ENCODE measurements around the gene SART1. TPM values are rescaled to one million over a fixed set of nuclear protein-coding genes. Genes with fewer than 3 reads are reported as not detected.

Gene SART1
- polyA plus RNA-seq, 1 donor from 2014 or later, result 34.9 TPM

DNA sequence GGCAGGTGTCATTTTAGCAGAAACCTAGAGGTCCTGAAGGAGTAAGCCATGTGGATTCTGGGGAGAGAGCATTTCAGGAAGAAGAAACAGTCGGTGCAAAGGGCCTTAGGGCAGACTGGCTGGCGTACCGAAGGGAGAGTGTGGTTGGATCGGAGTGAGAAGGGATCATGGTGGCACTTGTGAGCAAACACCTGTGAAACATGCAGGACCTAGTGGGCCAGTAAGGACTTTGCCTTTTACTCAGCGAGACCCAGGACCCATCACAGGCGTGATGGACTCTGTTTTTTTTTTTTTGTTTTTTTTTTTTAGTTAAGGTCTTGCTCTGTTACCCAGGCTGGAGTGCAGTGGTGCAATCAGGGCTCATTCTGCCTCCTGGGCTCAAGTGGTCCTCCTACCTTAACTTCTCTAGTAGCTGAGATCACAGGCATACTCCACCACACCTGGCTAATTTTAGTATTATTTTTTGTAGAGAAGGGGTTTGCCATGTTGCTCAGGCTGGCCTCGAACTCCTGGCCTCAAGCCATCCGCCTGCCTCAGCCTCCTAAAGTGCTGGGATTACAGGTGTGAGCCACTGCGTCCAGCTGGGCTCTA lies 19.7 kb upstream of the SART1 start:
- Histone ChIP-seq H3K4me2 (ENCODE audit: low read length) (no peak overlapping the region), H3F3A (ENCODE audit: insufficient read depth, low read length, poor library complexity, severe bottlenecking) (no peaks in the 10 kb centered on the region), H3K9ac (ENCODE audit: low read length) (no peak overlapping the region), H3K4me3 (ENCODE audit: low read length) (no peak overlapping the region), H3K79me2 (replicated peaks; ENCODE audit: insufficient read depth, low read length) (no peaks in the 10 kb centered on the region), H3K27ac (ENCODE audit: low read length) (no peak overlapping the region), H3K27me3 (ENCODE audit: insufficient read depth, low read depth, low read length) (no peaks in the 10 kb centered on the region), H2AFZ (ENCODE audit: low read depth, low read length) (no peak overlapping the region), H3K9me3 (ENCODE audit: low read length) (no peaks in the 10 kb centered on the region), H4K20me1 (ENCODE audit: insufficient read depth) (no peaks in the 10 kb centered on the region), H3K36me3 (ENCODE audit: insufficient read depth, low read length) (no peaks in the 10 kb centered on the region), H3K9me2 (ENCODE audit: insufficient read depth, low read length) (no peaks in the 10 kb centered on the region)
- TF ChIP-seq SMC3 (conservative IDR thresholded peaks at IDR 0.05; ENCODE audit: poor library complexity) (no peak), EP300 (conservative IDR thresholded peaks at IDR 0.05; ENCODE audit: poor library complexity, severe bottlenecking) (no peak), MXI1 (conservative IDR thresholded peaks at IDR 0.05; ENCODE audit: poor library complexity, severe bottlenecking) (no peak), RAD21 (conservative IDR thresholded peaks at IDR 0.05) (no peak), POLR2AphosphoS5 (IDR thresholded peaks at IDR 0.05) (no peak), TAF1 (IDR thresholded peaks at IDR 0.05; ENCODE audit: low read depth) (no peak), EZH2 (IDR thresholded peaks at IDR 0.05; ENCODE audit: borderline replicate concordance, insufficient read depth, low read length, poor library complexity, severe bottlenecking) (no peak)
- TF ChIP-seq, protein P1, sequence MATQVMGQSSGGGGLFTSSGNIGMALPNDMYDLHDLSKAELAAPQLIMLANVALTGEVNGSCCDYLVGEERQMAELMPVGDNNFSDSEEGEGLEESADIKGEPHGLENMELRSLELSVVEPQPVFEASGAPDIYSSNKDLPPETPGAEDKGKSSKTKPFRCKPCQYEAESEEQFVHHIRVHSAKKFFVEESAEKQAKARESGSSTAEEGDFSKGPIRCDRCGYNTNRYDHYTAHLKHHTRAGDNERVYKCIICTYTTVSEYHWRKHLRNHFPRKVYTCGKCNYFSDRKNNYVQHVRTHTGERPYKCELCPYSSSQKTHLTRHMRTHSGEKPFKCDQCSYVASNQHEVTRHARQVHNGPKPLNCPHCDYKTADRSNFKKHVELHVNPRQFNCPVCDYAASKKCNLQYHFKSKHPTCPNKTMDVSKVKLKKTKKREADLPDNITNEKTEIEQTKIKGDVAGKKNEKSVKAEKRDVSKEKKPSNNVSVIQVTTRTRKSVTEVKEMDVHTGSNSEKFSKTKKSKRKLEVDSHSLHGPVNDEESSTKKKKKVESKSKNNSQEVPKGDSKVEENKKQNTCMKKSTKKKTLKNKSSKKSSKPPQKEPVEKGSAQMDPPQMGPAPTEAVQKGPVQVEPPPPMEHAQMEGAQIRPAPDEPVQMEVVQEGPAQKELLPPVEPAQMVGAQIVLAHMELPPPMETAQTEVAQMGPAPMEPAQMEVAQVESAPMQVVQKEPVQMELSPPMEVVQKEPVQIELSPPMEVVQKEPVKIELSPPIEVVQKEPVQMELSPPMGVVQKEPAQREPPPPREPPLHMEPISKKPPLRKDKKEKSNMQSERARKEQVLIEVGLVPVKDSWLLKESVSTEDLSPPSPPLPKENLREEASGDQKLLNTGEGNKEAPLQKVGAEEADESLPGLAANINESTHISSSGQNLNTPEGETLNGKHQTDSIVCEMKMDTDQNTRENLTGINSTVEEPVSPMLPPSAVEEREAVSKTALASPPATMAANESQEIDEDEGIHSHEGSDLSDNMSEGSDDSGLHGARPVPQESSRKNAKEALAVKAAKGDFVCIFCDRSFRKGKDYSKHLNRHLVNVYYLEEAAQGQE (IDR thresholded peaks at IDR 0.05; ENCODE audit: borderline replicate concordance), result no peak
- TF ChIP-seq, protein P2, sequence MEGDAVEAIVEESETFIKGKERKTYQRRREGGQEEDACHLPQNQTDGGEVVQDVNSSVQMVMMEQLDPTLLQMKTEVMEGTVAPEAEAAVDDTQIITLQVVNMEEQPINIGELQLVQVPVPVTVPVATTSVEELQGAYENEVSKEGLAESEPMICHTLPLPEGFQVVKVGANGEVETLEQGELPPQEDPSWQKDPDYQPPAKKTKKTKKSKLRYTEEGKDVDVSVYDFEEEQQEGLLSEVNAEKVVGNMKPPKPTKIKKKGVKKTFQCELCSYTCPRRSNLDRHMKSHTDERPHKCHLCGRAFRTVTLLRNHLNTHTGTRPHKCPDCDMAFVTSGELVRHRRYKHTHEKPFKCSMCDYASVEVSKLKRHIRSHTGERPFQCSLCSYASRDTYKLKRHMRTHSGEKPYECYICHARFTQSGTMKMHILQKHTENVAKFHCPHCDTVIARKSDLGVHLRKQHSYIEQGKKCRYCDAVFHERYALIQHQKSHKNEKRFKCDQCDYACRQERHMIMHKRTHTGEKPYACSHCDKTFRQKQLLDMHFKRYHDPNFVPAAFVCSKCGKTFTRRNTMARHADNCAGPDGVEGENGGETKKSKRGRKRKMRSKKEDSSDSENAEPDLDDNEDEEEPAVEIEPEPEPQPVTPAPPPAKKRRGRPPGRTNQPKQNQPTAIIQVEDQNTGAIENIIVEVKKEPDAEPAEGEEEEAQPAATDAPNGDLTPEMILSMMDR (IDR thresholded peaks at IDR 0.05; ENCODE audit: poor library complexity, severe bottlenecking), result no peak

DNA sequence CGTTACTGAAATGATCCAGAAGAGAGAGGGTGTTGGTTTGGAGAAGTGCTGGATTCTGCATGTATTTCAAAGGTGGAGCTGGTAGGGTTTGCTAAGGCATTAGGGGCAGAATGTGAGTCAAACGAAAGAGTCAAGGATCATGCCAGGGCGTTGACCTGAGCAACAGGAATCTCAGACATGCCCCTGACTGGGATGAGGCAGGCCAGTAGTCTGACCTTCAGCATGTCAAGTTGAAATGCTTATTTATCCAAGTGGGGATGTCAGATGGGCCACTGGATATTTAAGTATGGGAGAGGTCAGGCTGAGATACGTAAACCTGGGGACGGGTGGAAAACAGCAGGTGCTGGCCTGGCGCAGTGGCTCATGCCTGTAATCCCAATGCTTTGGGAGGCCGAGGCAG lies 19.0 kb upstream of the SART1 start:
- Histone ChIP-seq H3K4me3 (ENCODE audit: low read length) (no peak overlapping the region), H3K9me2 (ENCODE audit: insufficient read depth, low read length) (no peaks in the 10 kb centered on the region), H3K27ac (ENCODE audit: low read length) (no peak overlapping the region), H3K4me2 (ENCODE audit: low read length) (no peak overlapping the region), H3F3A (ENCODE audit: insufficient read depth, low read length, poor library complexity, severe bottlenecking) (no peaks in the 10 kb centered on the region), H3K9me3 (ENCODE audit: low read length) (no peaks in the 10 kb centered on the region), H3K79me2 (replicated peaks; ENCODE audit: insufficient read depth, low read length) (no peaks in the 10 kb centered on the region), H3K27me3 (ENCODE audit: insufficient read depth, low read depth, low read length) (no peaks in the 10 kb centered on the region), H3K9ac (ENCODE audit: low read length) (no peak overlapping the region), H3K36me3 (ENCODE audit: insufficient read depth, low read length) (no peaks in the 10 kb centered on the region), H2AFZ (ENCODE audit: low read depth, low read length) (no peak overlapping the region), H4K20me1 (ENCODE audit: insufficient read depth) (no peaks in the 10 kb centered on the region)
- no peak for TF ChIP-seq POLR2AphosphoS5 (IDR thresholded peaks at IDR 0.05)
- TF ChIP-seq RAD21 (conservative IDR thresholded peaks at IDR 0.05), result no peak
- TF ChIP-seq EP300 (conservative IDR thresholded peaks at IDR 0.05; ENCODE audit: poor library complexity, severe bottlenecking), result no peak
- TF ChIP-seq, protein P1 (IDR thresholded peaks at IDR 0.05; ENCODE audit: borderline replicate concordance), result no peak
- TF ChIP-seq MXI1 (conservative IDR thresholded peaks at IDR 0.05; ENCODE audit: poor library complexity, severe bottlenecking), result no peak
- TF ChIP-seq TAF1 (IDR thresholded peaks at IDR 0.05; ENCODE audit: low read depth), result no peak
- TF ChIP-seq EZH2 (IDR thresholded peaks at IDR 0.05; ENCODE audit: borderline replicate concordance, insufficient read depth, low read length, poor library complexity, severe bottlenecking), result no peak
- TF ChIP-seq, protein P2 (IDR thresholded peaks at IDR 0.05; ENCODE audit: poor library complexity, severe bottlenecking), result no peak
- TF ChIP-seq SMC3 (conservative IDR thresholded peaks at IDR 0.05; ENCODE audit: poor library complexity), result no peak
